Effector memory CD8-positive, alpha-beta T cell (primary cell): ENCODE results near the gene CEP250.

Experiments
- ATAC-seq: fragments of 150-1000 bp; cut with Tn5 transposase; replicated peaks from 2 replicates; pipeline ENCODE4 v1.10.0; 2021; ENCODE audit warnings: mild to moderate bottlenecking, moderate library complexity
- DNase-seq, 3 experiments: peaks; one replicate each; pipeline ENCODE4 v3.0.0; 2021
- H3K27ac Mint-ChIP-seq, 2 donors: one replicate each; pipeline ENCODE4 v1.8.0; 2022; ENCODE audit warnings: mild to moderate bottlenecking in 2 of 2, mixed read lengths in 2 of 2, moderate library complexity in 2 of 2
- H3K27me3 Mint-ChIP-seq, 2 donors: one replicate each; pipeline ENCODE4 v1.8.0; 2022; ENCODE audit warnings: mixed read lengths in 2 of 2
- H3K36me3 Mint-ChIP-seq: one replicate; pipeline ENCODE4 v1.8.0; 2022; ENCODE audit warnings: mild to moderate bottlenecking, moderate library complexity, mixed read lengths; ENCODE audit not compliant: insufficient read depth
- H3K4me1 Mint-ChIP-seq, 2 donors: one replicate each; pipeline ENCODE4 v1.8.0; 2022; ENCODE audit warnings: low read depth in 2 of 2, mixed read lengths in 2 of 2
- H3K4me3 Mint-ChIP-seq, 2 donors: one replicate each; pipeline ENCODE4 v1.8.0; 2022; ENCODE audit warnings: mild to moderate bottlenecking in 2 of 2, mixed read lengths in 2 of 2, moderate library complexity in 2 of 2
- H3K9me3 Mint-ChIP-seq, 2 donors: one replicate each; pipeline ENCODE4 v1.8.0; 2022; ENCODE audit warnings: mixed read lengths in 2 of 2

The CEP250 gene

DNA sequence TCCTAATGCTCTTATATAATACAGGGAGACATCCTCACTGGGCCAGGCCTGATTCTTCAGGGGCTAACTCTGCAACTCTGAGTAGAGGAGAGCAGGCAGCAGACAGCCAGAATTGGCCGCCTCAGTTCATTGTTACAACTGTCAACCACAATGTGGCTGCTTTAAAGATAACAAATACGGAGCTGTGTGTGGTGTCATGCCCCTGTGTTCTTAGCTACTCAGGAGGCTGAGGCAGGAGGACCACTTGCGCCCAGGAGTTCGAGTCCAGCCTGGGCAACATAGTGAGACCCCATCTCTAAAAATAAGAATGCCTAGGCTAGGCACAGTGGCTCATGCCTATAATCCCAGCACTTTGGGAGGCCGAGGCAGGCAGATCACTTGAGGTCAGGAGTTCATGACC is 34.3 kb downstream of the CEP250 start:
- Mint-ChIP-seq H3K4me1 (peaks cover 43 to 55% of the 10 kb centered on the region in 2 donors), H3K36me3 (peaks cover 31% of the 10 kb centered on the region), H3K9me3 (no peaks in the 10 kb centered on the region), H3K27ac (peak overlapping the region; percentile 99), H3K4me3 (peak overlapping the region; percentile 99 to 100), H3K27me3 (no peaks in the 10 kb centered on the region)
- peak; percentile 55 for ATAC-seq
- peak in 2 of 3 experiments; percentile 17 to 25 for DNase-seq

DNA sequence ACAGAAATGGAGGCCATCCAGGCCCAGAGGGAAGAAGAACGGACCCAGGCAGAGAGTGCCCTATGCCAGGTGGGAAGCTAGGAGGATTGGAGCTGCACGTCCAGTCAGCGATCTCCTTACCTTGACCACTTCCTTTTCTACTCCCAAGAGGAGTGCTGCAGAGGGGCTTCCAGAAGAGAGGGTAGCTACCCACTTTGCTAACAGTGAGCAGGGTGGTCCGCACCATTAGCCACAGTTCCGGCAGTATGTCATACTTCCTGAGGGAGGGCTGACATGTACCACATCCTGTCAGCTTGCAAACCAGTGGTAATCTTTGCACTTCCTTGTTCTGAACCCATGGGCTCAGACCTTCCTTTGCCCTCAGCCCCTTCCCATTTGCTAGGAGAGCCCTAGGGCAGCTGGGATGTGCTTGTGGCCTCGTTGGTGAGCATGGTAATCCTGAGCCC is 35.4 kb downstream of the CEP250 start:
- ATAC-seq: peak; percentile 99
- Mint-ChIP-seq H3K4me1 (peaks cover 49 to 61% of the 10 kb centered on the region in 2 donors), H3K27me3 (no peaks in the 10 kb centered on the region), H3K36me3 (peaks cover 35% of the 10 kb centered on the region), H3K27ac (peak overlapping the region; percentile 99), H3K4me3 (peak overlapping the region; percentile 99 to 100), H3K9me3 (no peaks in the 10 kb centered on the region)
- DNase-seq: peak; percentile 50 to 58 (median 53)

DNA sequence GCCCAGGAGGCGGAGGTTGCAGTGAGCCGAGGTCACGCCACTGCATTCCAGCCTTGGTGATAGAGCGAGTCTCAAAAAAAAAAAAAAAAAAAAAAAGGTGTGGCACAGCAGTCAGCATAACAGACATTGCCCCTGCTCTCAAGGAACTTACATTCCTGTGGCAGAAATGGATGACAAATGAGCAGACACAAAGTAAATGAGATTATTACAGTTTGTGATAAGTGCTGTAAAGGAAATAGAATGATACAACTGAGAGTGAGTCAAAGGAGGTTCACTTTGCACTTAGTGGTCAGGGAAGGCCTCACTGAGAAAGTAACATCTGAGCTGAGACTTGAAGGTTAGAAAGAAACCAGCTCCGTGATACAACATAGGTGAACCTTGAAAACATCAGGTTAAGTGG is 36.4 kb downstream of the CEP250 start:
- Mint-ChIP-seq H3K27ac (peak overlapping the region; percentile 99), H3K4me1 (peaks cover 52 to 61% of the 10 kb centered on the region in 2 donors), H3K9me3 (no peaks in the 10 kb centered on the region), H3K27me3 (no peaks in the 10 kb centered on the region), H3K4me3 (peak overlapping the region; percentile 99 to 100), H3K36me3 (peaks cover 41% of the 10 kb centered on the region)
- no peak for ATAC-seq
- DNase-seq: no peak

DNA sequence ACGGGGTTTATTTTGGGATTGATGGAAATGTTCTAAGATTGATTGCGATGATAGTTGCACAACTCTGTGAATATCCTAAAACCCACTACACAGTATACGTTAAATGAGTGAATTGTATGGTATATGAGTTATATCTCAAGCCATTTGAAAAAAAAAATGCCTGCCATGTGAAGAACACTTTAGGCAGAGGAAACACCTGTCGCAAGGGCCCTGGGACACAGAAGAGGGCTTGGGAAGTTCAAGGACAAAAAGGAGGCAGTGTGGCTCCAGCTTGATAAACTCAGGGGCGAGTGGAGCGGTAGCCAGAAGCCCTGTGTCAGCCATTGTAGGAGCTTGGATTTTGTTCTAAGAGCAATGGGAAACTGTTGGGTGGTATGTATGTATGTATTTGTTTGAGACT is 37.0 kb downstream of the CEP250 start:
- Mint-ChIP-seq H3K4me1 (peaks cover 51 to 61% of the 10 kb centered on the region in 2 donors), H3K36me3 (peaks cover 44% of the 10 kb centered on the region), H3K4me3 (peak overlapping the region; percentile 99 to 100)

DNA sequence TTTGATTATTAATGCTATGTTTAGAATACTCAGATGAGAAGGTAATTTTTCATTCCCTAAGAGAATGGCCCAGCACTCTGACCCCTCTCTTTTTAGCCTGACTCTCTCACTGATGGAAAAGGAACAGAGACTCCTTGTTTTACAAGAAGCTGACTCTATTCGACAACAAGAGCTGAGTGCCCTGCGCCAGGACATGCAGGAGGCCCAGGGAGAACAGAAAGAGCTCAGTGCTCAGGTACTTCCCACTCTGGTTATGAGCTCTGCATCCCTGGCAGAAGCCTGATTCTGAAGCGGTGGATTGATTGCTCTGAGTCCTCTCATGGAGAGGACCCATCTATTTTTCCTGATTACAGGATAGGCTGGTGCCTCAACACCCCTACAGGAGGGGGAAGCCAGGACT is 41.1 kb downstream of the CEP250 start:
- Mint-ChIP-seq H3K4me1 (peaks cover 28 to 39% of the 10 kb centered on the region in 2 donors), H3K36me3 (peaks cover 78% of the 10 kb centered on the region), H3K27ac (peak overlapping the region in 1 of 2 donors; percentile 75), H3K9me3 (no peaks in the 10 kb centered on the region), H3K4me3 (no peak overlapping the region), H3K27me3 (no peaks in the 10 kb centered on the region)
- no peak for DNase-seq
- ATAC-seq: no peak

More for the DNA sequence above, 37.0 kb downstream of the CEP250 start:
- no peaks in the 10 kb centered on the region for H3K27me3 Mint-ChIP-seq
- DNase-seq (no peak), ATAC-seq (no peak)
- no peaks in the 10 kb centered on the region for H3K9me3 Mint-ChIP-seq
- peak overlapping the region; percentile 99 for H3K27ac Mint-ChIP-seq

DNA sequence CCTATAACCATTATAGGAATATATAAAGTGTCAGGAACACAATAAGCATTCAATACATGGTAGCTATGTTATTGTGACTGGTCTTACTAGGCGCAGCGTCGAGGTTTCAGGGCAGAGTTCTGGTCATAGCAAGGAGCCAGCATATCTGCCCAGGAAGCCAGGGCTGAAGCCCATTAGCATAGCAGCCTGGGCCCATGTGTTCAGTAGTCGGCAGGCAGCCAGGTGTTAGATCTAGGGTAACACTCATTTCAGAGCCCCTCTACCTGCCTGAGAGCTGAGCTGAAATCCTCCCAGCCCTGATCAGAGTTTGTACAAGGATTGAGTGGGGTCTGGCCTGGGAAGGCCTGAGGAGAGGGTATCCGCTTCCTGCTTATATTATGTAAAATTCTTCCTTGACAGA is 41.9 kb downstream of the CEP250 start:
- ATAC-seq (no peak), DNase-seq (no peak)
- peaks cover 23 to 36% of the 10 kb centered on the region in 2 donors for H3K4me1 Mint-ChIP-seq
- H3K27me3 Mint-ChIP-seq: no peaks in the 10 kb centered on the region
- H3K27ac Mint-ChIP-seq: peak overlapping the region in 1 of 2 donors; percentile 75
- H3K4me3 Mint-ChIP-seq: no peak overlapping the region
- peaks cover 86% of the 10 kb centered on the region for H3K36me3 Mint-ChIP-seq
- H3K9me3 Mint-ChIP-seq: no peaks in the 10 kb centered on the region

DNA sequence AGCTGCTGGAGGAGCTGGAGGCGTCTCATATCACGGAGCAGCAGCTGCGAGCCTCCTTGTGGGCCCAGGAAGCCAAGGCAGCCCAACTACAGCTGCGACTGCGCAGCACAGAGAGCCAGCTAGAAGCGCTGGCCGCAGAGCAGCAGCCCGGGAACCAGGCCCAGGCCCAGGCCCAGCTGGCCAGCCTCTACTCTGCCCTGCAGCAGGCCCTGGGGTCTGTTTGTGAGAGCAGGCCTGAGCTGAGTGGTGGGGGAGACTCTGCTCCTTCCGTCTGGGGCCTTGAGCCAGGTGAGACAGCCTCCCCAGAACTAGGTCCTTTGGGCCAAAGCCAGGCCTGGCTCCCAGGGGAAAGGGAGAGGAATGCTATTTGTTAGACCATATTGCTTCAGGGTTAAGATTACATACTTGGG is 42.4 kb downstream of the CEP250 start:
- peaks cover 85% of the 10 kb centered on the region for H3K36me3 Mint-ChIP-seq
- no peak overlapping the region for H3K4me3 Mint-ChIP-seq
- no peaks in the 10 kb centered on the region for H3K27me3 Mint-ChIP-seq
- no peaks in the 10 kb centered on the region for H3K9me3 Mint-ChIP-seq
- H3K4me1 Mint-ChIP-seq: peaks cover 22 to 32% of the 10 kb centered on the region in 2 donors
- peak overlapping the region in 1 of 2 donors; percentile 75 for H3K27ac Mint-ChIP-seq
- ATAC-seq (no peak), DNase-seq (no peak)

DNA sequence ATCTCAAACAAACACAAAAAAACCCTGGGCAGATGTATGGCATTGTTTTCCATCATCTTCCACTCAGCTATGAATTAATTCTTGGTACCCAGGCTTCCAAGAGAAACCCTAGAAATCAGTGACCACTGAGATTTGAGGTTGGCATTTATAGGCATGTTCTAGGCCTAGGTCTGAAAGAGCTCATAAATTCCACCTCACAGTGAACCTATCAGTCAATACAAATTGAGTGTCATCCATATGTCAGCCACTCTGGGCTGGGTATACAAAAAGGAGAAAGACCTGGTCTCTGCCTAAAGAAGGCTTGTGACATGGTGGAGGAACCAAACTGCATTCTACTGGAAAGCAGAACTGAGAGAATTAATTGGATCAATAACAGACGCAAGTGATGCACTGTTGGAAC is 43.9 kb downstream of the CEP250 start:
- Mint-ChIP-seq H3K4me1 (peaks cover 32 to 33% of the 10 kb centered on the region in 2 donors), H3K36me3 (peaks cover 94% of the 10 kb centered on the region), H3K9me3 (no peaks in the 10 kb centered on the region), H3K27ac (peak overlapping the region in 1 of 2 donors; percentile 4), H3K27me3 (no peaks in the 10 kb centered on the region), H3K4me3 (no peak overlapping the region)
- DNase-seq (no peak), ATAC-seq (no peak)

DNA sequence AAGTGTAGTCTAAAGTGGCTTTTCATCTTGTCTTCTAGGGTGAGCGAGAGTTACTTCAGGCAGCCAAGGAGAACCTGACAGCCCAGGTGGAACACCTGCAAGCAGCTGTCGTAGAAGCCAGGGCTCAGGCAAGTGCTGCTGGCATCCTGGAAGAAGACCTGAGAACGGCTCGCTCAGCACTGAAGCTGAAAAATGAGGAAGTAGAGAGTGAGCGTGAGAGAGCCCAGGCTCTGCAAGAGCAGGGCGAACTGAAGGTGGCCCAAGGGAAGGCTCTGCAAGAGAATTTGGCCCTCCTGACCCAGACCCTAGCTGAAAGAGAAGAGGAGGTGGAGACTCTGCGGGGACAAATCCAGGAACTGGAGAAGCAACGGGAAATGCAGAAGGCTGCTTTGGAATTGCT is 47.0 kb downstream of the CEP250 start:
- H3K4me1 Mint-ChIP-seq: peaks cover 41 to 48% of the 10 kb centered on the region in 2 donors
- peak; percentile 14 for ATAC-seq
- H3K9me3 Mint-ChIP-seq: no peaks in the 10 kb centered on the region
- H3K27me3 Mint-ChIP-seq: no peaks in the 10 kb centered on the region
- peak overlapping the region; percentile 76 to 85 for H3K27ac Mint-ChIP-seq
- H3K4me3 Mint-ChIP-seq: no peak overlapping the region
- DNase-seq: no peak
- peaks cover 82% of the 10 kb centered on the region for H3K36me3 Mint-ChIP-seq

DNA sequence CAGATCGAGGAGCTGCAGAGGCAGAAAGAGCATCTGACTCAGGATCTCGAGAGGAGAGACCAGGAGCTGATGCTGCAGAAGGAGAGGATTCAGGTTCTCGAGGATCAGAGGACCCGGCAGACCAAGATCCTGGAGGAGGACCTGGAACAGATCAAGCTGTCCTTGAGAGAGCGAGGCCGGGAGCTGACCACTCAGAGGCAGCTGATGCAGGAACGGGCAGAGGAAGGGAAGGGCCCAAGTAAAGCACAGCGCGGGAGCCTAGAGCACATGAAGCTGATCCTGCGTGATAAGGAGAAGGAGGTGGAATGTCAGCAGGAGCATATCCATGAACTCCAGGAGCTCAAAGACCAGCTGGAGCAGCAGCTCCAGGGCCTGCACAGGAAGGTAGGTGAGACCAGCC is 47.9 kb downstream of the CEP250 start:
- peaks cover 41 to 50% of the 10 kb centered on the region in 2 donors for H3K4me1 Mint-ChIP-seq
- H3K27me3 Mint-ChIP-seq: no peaks in the 10 kb centered on the region
- no peaks in the 10 kb centered on the region for H3K9me3 Mint-ChIP-seq
- peaks cover 82% of the 10 kb centered on the region for H3K36me3 Mint-ChIP-seq
- DNase-seq: no peak
- no peak for ATAC-seq
- H3K4me3 Mint-ChIP-seq: no peak overlapping the region
- peak overlapping the region; percentile 76 to 85 for H3K27ac Mint-ChIP-seq

DNA sequence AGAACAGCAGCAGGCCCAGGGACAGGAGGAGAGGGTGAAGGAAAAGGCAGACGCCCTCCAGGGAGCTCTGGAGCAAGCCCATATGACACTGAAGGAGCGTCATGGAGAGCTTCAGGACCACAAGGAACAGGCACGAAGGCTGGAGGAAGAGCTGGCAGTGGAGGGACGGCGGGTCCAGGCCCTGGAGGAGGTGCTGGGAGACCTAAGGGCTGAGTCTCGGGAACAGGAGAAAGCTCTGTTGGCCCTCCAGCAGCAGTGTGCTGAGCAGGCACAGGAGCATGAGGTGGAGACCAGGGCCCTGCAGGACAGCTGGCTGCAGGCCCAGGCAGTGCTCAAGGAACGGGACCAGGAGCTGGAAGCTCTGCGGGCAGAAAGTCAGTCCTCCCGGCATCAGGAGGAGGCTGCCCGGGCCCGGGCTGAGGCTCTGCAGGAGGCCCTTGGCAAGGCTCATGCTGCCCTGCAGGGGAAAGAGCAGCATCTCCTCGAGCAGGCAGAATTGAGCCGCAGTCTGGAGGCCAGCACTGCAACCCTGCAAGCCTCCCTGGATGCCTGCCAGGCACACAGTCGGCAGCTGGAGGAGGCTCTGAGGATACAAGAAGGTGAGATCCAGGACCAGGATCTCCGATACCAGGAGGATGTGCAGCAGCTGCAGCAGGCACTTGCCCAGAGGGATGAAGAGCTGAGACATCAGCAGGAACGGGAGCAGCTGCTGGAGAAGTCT is 48.6 kb downstream of the CEP250 start:
- Mint-ChIP-seq H3K4me1 (peaks cover 41 to 50% of the 10 kb centered on the region in 2 donors), H3K4me3 (no peak overlapping the region), H3K27ac (peak overlapping the region; percentile 76 to 85), H3K9me3 (no peaks in the 10 kb centered on the region), H3K27me3 (no peaks in the 10 kb centered on the region), H3K36me3 (peaks cover 77% of the 10 kb centered on the region)
- no peak for ATAC-seq
- DNase-seq: no peak

DNA sequence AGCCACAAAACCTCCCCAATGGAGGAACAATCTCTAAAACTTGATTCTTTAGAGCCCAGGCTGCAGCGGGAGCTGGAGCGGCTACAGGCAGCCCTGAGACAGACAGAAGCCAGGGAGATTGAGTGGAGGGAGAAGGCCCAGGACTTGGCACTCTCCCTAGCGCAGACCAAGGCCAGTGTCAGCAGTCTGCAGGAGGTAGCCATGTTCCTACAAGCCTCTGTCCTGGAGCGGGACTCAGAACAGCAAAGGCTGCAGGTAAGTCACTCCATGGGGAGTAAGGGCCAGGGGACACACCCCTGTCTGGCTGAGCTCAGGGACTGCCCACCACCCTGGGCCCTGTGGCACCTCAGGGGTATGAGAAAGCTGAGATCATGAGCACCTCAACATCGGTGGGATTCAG is 49.4 kb downstream of the CEP250 start:
- H3K27me3 Mint-ChIP-seq: no peaks in the 10 kb centered on the region
- H3K4me1 Mint-ChIP-seq: peaks cover 38 to 45% of the 10 kb centered on the region in 2 donors
- H3K4me3 Mint-ChIP-seq: no peak overlapping the region
- DNase-seq (no peak), ATAC-seq (no peak)
- H3K36me3 Mint-ChIP-seq: peaks cover 69% of the 10 kb centered on the region
- peak overlapping the region in 1 of 2 donors; percentile 76 for H3K27ac Mint-ChIP-seq
- H3K9me3 Mint-ChIP-seq: no peaks in the 10 kb centered on the region

DNA sequence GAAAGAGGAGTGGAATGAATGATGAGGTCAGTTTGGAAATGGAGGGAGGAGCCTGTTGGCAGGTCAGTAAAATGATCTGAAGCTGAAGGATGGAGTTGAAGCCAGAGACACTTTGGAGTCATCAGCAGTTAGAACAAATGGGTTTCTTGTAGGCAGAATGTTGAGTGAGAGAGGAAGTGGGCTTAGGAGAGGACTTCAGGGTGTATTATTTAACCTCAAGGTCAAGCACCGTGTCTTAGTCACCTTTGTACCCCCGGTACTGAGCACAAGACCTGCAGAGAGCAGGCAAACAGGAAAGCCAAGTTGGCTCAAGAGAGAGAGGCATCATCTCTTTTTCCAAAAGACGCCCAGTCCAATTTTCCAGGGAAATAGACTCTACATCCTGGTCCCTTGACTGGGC is 50.8 kb downstream of the CEP250 start:
- no peaks in the 10 kb centered on the region for H3K27me3 Mint-ChIP-seq
- DNase-seq: no peak
- H3K4me3 Mint-ChIP-seq: peak overlapping the region in 1 of 2 donors; percentile 39
- no peak for ATAC-seq
- peaks cover 38 to 44% of the 10 kb centered on the region in 2 donors for H3K4me1 Mint-ChIP-seq
- H3K27ac Mint-ChIP-seq: peak overlapping the region; percentile 76 to 89
- H3K9me3 Mint-ChIP-seq: no peaks in the 10 kb centered on the region
- peaks cover 64% of the 10 kb centered on the region for H3K36me3 Mint-ChIP-seq
